HL-60 (cell line): ENCODE measurements around the gene DCAF15.

Experiments used
- DNase-seq, 2 experiments: peaks; one replicate each; pipeline ENCODE4 v3.0.0-alpha.2; 2010 to 2020; ENCODE audit warnings: low read depth in 1 of 2, low spot score in 1 of 2
- H3K27ac ChIP-seq: fragments of 250-450 bp; sonication (Bioruptor Pico); replicated peaks from 2 replicates; pipeline ENCODE4 v1.5.1; 2020; ENCODE audit warnings: mild to moderate bottlenecking, moderate library complexity
- H3K27me3 ChIP-seq: fragments of 250-450 bp; sonication (Bioruptor Pico); 2 replicates; pipeline ENCODE4 v1.5.1; 2021; ENCODE audit warnings: mild to moderate bottlenecking, moderate library complexity; ENCODE audit not compliant: insufficient read depth, poor library complexity, severe bottlenecking
- H3K4me3 ChIP-seq: replicated peaks from 2 replicates; pipeline ENCODE4 v1.5.1; 2011; ENCODE audit warnings: mild to moderate bottlenecking, control low read depth, low read length; ENCODE audit not compliant: insufficient read depth
- GABPA ChIP-seq: IDR thresholded peaks from 2 replicates; pipeline ENCODE4 v1.6.1; 2012; ENCODE audit warnings: low read depth
- POLR2AphosphoS5 ChIP-seq: IDR thresholded peaks from 2 replicates; pipeline ENCODE4 v1.6.1; 2012; ENCODE audit warnings: low read depth
- SPI1 ChIP-seq: IDR thresholded peaks from 2 replicates; pipeline ENCODE4 v1.6.1; 2012; ENCODE audit warnings: low read depth, mild to moderate bottlenecking, borderline replicate concordance
- TF ChIP-seq, protein P1 (sequence below): IDR thresholded peaks from one replicate; pipeline ENCODE4 v1.5.1; 2011; ENCODE audit warnings: low read length, control low read depth, inconsistent platforms; ENCODE audit not compliant: insufficient read depth
- TF ChIP-seq, protein P2 (sequence below): IDR thresholded peaks from 2 replicates; pipeline ENCODE4 v1.6.1; 2012; ENCODE audit warnings: low read depth; ENCODE audit not compliant: insufficient replicate concordance

DCAF15 gene

DNA sequence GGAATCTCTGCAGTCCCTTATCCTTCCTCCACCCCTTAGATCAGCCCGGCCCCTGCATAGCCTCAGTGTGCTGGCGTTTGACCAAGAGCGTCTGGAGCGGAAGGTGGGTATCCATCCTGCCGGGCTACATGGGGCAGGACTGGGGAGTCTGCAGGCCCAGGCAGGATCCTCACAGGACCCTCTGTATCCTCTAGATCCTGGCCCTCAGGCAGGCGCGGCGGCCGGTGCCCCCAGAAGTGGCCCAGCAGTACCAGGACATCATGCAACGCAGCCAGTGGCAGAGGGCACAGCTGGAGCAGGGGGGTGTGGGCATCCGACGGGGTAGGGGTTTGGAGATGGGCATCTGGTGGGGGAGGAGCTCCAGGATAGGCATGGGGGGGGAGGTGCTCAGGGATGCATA lies 23.0 kb upstream of the DCAF15 start:
- Histone ChIP-seq H3K4me3 (no peak overlapping the region), H3K27me3 (no peaks in the 10 kb centered on the region), H3K27ac (no peak overlapping the region)
- TF ChIP-seq, protein P1, sequence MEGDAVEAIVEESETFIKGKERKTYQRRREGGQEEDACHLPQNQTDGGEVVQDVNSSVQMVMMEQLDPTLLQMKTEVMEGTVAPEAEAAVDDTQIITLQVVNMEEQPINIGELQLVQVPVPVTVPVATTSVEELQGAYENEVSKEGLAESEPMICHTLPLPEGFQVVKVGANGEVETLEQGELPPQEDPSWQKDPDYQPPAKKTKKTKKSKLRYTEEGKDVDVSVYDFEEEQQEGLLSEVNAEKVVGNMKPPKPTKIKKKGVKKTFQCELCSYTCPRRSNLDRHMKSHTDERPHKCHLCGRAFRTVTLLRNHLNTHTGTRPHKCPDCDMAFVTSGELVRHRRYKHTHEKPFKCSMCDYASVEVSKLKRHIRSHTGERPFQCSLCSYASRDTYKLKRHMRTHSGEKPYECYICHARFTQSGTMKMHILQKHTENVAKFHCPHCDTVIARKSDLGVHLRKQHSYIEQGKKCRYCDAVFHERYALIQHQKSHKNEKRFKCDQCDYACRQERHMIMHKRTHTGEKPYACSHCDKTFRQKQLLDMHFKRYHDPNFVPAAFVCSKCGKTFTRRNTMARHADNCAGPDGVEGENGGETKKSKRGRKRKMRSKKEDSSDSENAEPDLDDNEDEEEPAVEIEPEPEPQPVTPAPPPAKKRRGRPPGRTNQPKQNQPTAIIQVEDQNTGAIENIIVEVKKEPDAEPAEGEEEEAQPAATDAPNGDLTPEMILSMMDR: no peak
- no peak for DNase-seq

DNA sequence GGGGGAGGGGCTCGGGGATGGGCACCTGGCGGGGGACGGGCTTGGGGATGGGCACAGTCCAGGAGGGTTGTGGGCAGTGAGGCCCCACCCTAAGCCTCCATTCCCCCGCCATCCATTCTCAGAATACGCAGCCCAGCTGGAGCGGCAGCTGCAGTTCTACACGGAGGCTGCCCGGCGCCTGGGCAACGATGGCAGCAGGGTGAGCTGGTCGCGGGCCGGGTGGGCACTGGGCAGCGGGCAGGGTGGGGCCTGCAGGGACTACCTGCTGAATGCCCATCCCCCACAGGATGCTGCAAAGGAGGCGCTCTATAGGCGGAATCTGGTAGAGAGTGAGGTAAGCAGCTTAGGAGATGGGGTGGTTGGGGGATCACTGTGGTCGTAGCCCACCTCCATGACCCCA lies 22.4 kb upstream of the DCAF15 start:
- no peak for TF ChIP-seq GABPA
- TF ChIP-seq SPI1: no peak
- TF ChIP-seq, protein P1: no peak
- TF ChIP-seq, protein P2, sequence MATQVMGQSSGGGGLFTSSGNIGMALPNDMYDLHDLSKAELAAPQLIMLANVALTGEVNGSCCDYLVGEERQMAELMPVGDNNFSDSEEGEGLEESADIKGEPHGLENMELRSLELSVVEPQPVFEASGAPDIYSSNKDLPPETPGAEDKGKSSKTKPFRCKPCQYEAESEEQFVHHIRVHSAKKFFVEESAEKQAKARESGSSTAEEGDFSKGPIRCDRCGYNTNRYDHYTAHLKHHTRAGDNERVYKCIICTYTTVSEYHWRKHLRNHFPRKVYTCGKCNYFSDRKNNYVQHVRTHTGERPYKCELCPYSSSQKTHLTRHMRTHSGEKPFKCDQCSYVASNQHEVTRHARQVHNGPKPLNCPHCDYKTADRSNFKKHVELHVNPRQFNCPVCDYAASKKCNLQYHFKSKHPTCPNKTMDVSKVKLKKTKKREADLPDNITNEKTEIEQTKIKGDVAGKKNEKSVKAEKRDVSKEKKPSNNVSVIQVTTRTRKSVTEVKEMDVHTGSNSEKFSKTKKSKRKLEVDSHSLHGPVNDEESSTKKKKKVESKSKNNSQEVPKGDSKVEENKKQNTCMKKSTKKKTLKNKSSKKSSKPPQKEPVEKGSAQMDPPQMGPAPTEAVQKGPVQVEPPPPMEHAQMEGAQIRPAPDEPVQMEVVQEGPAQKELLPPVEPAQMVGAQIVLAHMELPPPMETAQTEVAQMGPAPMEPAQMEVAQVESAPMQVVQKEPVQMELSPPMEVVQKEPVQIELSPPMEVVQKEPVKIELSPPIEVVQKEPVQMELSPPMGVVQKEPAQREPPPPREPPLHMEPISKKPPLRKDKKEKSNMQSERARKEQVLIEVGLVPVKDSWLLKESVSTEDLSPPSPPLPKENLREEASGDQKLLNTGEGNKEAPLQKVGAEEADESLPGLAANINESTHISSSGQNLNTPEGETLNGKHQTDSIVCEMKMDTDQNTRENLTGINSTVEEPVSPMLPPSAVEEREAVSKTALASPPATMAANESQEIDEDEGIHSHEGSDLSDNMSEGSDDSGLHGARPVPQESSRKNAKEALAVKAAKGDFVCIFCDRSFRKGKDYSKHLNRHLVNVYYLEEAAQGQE: no peak
- no peak for TF ChIP-seq POLR2AphosphoS5
- no peak for DNase-seq
- no peak overlapping the region for H3K27ac ChIP-seq

DNA sequence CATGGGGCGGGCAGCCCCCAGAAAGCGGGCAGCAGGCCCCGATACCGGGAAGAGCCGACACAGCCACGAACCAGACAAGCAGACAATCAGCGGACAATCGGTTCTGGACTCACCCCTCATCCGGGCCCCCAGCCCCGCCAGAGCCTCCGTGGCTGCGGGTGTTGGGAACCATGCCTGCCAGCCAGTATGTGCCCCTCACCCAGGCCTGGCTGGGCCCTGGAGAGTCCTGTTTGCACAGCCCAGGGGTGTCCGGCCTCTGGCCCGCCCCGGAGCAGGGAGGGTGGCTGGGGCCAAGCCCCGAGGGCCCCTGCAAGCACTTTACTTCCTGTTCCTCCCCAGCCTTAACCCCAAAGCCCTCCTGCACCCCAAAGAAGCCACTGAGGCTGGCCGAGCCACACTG lies 21.9 kb upstream of the DCAF15 start:
- TF ChIP-seq SPI1 (no peak), POLR2AphosphoS5 (no peak), GABPA (no peak)
- TF ChIP-seq, protein P1: no peak
- TF ChIP-seq, protein P2: no peak
- Histone ChIP-seq H3K27me3 (no peaks in the 10 kb centered on the region), H3K4me3 (no peak overlapping the region), H3K27ac (no peak overlapping the region)
- DNase-seq: no peak

More for the DNA sequence above, 22.4 kb upstream of the DCAF15 start:
- Histone ChIP-seq H3K4me3 (no peak overlapping the region), H3K27me3 (no peaks in the 10 kb centered on the region)

DNA sequence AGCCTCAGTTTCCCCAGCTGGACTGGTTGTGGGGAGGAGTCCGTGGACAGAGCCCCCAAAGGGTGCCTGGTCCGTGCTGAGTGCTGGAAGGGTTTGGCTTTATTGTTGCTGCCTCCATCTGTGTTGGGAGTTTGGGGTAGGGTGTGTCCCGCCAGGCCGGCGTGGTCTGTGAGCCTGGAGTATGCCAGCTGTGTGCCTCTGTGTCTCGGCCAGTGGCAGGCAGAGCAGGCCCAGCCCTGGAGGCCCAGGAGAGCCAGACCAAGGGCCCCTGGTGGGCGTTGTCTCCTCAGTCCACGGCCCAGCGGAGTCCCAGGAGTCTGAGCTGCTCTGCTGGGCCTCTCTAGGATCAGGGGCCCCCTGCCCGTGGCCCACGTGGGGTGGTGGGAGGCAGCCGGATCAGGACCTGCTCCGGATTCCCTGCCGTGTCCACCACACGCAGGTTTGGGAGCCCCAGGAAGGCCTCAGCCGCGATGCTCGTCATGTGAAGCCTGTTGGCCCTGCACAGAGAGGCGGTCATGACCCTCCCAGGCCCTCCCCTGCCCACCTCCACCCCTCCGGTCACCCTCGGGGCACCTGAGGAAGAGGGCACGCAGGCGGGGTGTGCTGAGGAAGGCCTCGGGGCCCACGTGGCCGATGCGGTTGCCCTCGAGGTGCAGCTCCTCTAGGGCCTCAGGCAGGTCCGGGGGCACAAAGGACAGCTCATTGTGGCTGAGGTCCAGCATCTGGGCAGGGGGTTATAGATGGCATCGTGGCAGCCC lies 20.7 kb upstream of the DCAF15 start:
- TF ChIP-seq SPI1 (no peak), POLR2AphosphoS5 (no peak; the same call in 1 of the 2 replicates), GABPA (no peak)
- TF ChIP-seq, protein P1: no peak
- TF ChIP-seq, protein P2: no peak
- Histone ChIP-seq H3K27ac (no peak overlapping the region), H3K27me3 (no peaks in the 10 kb centered on the region), H3K4me3 (no peak overlapping the region)
- DNase-seq: no peak
